ENCODE measurements around the gene MPZL2.

Gene MPZL2

GRCh38 chr11:118240999-118241763, 22.9 kb downstream of the MPZL2 start:
- DNase-seq, result peak; percentile 69

- no peak for DNase-seq
Measured at GRCh38 chr11:118239509-118240205, 24.4 kb downstream of the MPZL2 start.

- DNase-seq, result no peak
Measured at GRCh38 chr11:118238929-118239328, 25.2 kb downstream of the MPZL2 start.

- DNase-seq, result no peak
Measured at GRCh38 chr11:118238421-118238820, 25.7 kb downstream of the MPZL2 start.

GRCh38 chr11:118236170-118236569, 27.9 kb downstream of the MPZL2 start:
- no peak for DNase-seq

- DNase-seq, result no peak
Measured at GRCh38 chr11:118234833-118235232, 29.3 kb downstream of the MPZL2 start.

GRCh38 chr11:118233850-118234249, 30.2 kb downstream of the MPZL2 start:
- DNase-seq, result no peak

GRCh38 chr11:118233377-118233776, 30.7 kb downstream of the MPZL2 start:
- DNase-seq, result no peak

- no peak for DNase-seq
Measured at GRCh38 chr11:118232659-118233058, 31.4 kb downstream of the MPZL2 start.

GRCh38 chr11:118231461-118231860, 32.6 kb downstream of the MPZL2 start:
- no peak for DNase-seq

GRCh38 chr11:118230088-118230487, 34.0 kb downstream of the MPZL2 start:
- DNase-seq, result peak; percentile 75

GRCh38 chr11:118229274-118229847, 34.7 kb downstream of the MPZL2 start:
- no peak for DNase-seq

- DNase-seq, result peak; percentile 57
Measured at GRCh38 chr11:118227865-118228785, 36.0 kb downstream of the MPZL2 start.

- no peak for DNase-seq
Measured at GRCh38 chr11:118226781-118227180, 37.3 kb downstream of the MPZL2 start.

- DNase-seq, result no peak
Measured at GRCh38 chr11:118226296-118226695, 37.8 kb downstream of the MPZL2 start.

- peak; percentile 79 for DNase-seq
Measured at GRCh38 chr11:118224511-118225188, 39.4 kb downstream of the MPZL2 start, which contains the start of gene JAML. JAML (minus strand) TSS chr11:118225011; CDS start chr11:118214866, 10,145 bp downstream.

GRCh38 chr11:118223992-118224391, 40.1 kb downstream of the MPZL2 start:
- peak; percentile 26 for DNase-seq

- no peak for DNase-seq
Measured at GRCh38 chr11:118223570-118223969, 40.5 kb downstream of the MPZL2 start.

- no peak for DNase-seq
Measured at GRCh38 chr11:118222437-118222836, 41.7 kb downstream of the MPZL2 start.

GRCh38 chr11:118221419-118221818, 42.7 kb downstream of the MPZL2 start:
- no peak for DNase-seq

- no peak for DNase-seq
Measured at GRCh38 chr11:118219732-118220131, 44.4 kb downstream of the MPZL2 start.

GRCh38 chr11:118219244-118219643, 44.9 kb downstream of the MPZL2 start:
- no peak for DNase-seq

Measured in central memory CD4-positive, alpha-beta T cell (primary cell).